Tibial nerve (tissue), 3 donors: Measurements from ENCODE around the gene FGF16.

Source experiments
- CTCF ChIP-seq, 5 experiments: fragments of 200-600 bp in 3 of 5; fragments of 450-650 bp in 2 of 5; sonication (generic) in 3 of 5; IDR thresholded peaks; one replicate each; pipeline ENCODE4 v1.5.1; 2016 to 2019; ENCODE audit warnings: antibody characterized with exemption in 5 of 5, mild to moderate bottlenecking in 3 of 5, moderate library complexity in 2 of 5
- POLR2A ChIP-seq, 2 donors: fragments of 450-650 bp; IDR thresholded peaks; one replicate each; pipeline ENCODE4 v1.6.1; 2017; ENCODE audit warnings: antibody characterized with exemption in 2 of 2, mild to moderate bottlenecking in 2 of 2, moderate library complexity in 2 of 2

GRCh38 chrX:77447653-77448569 is 722 bp downstream of the FGF16 start:
- TF ChIP-seq CTCF (IDR thresholded peaks at IDR 0.05) (no peak), POLR2A (IDR thresholded peaks at IDR 0.05) (no peak)
